ENCODE data around the gene INHBC.

Gene INHBC

DNA sequence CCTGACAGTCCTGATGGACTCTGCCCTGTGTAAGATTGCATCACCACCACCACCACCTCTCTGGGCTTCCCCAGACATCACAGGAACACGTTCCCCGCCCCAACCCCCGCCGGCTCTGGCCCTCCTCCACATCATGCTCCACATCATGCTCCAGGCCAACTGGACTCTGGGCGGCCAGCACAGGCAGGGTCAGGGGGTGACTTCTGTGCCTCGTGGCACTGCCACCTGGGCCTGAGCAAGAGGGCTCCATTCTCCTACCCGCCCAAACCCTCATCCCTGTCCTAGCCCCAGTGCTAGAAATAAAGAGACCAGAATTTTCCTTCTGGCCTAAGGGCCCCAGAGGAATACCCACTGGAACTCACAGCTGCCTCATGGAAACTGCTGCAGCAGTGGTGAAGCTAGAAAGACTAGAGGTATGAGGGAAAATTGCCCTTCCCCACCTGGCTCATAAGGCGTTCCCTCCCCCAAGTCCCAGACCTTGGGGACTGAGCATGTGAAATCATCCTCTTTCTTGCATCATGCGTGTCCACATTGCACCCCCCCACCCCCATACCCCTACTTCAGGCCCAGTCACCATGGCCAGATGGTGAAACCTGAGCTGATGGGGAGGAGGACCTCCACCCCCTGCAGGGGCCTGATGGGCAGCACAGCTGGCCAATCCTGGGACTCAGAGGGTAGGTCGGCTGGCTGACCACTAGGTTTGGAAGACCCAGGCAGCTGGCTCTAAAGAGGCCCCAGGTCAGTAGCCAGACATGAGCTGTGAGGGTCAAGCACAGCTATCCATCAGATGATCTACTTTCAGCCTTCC, 20.2 kb downstream of the INHBC start, which contains the start of gene INHBE:
Gene INHBE, plus strand, starts transcription at position 742 of the 808 bp plus-strand sequence. CDS start 230 bp downstream, outside the sequence.
- peak; percentile 5 for DNase-seq

DNA sequence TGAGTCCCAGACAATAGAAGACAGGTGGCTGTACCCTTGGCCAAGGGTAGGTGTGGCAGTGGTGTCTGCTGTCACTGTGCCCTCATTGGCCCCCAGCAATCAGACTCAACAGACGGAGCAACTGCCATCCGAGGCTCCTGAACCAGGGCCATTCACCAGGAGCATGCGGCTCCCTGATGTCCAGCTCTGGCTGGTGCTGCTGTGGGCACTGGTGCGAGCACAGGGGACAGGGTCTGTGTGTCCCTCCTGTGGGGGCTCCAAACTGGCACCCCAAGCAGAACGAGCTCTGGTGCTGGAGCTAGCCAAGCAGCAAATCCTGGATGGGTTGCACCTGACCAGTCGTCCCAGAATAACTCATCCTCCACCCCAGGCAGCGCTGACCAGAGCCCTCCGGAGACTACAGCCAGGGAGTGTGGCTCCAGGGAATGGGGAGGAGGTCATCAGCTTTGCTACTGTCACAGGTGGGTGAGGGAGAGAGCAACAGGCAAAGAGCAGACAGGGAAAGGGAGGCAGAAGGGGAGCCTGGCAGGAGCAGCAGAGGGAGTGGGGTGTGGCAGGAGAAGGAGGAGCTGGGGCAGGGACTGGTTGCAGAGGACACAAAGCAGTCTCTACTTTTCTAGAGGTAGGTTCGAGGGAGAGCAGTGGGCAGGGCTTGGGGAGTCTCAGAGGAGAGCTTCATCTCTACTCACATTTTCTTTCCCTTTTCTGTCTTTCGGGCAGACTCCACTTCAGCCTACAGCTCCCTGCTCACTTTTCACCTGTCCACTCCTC, 21.0 kb downstream of the INHBC start:
- no peak for DNase-seq

DNA sequence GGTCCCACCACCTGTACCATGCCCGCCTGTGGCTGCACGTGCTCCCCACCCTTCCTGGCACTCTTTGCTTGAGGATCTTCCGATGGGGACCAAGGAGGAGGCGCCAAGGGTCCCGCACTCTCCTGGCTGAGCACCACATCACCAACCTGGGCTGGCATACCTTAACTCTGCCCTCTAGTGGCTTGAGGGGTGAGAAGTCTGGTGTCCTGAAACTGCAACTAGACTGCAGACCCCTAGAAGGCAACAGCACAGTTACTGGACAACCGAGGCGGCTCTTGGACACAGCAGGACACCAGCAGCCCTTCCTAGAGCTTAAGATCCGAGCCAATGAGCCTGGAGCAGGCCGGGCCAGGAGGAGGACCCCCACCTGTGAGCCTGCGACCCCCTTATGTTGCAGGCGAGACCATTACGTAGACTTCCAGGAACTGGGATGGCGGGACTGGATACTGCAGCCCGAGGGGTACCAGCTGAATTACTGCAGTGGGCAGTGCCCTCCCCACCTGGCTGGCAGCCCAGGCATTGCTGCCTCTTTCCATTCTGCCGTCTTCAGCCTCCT, 21.6 kb downstream of the INHBC start:
- DNase-seq: peak; percentile 12

DNA sequence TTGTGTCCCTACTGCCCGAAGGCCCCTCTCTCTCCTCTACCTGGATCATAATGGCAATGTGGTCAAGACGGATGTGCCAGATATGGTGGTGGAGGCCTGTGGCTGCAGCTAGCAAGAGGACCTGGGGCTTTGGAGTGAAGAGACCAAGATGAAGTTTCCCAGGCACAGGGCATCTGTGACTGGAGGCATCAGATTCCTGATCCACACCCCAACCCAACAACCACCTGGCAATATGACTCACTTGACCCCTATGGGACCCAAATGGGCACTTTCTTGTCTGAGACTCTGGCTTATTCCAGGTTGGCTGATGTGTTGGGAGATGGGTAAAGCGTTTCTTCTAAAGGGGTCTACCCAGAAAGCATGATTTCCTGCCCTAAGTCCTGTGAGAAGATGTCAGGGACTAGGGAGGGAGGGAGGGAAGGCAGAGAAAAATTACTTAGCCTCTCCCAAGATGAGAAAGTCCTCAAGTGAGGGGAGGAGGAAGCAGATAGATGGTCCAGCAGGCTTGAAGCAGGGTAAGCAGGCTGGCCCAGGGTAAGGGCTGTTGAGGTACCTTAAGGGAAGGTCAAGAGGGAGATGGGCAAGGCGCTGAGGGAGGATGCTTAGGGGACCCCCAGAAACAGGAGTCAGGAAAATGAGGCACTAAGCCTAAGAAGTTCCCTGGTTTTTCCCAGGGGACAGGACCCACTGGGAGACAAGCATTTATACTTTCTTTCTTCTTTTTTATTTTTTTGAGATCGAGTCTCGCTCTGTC, 22.3 kb downstream of the INHBC start:
- no peak for DNase-seq

DNA sequence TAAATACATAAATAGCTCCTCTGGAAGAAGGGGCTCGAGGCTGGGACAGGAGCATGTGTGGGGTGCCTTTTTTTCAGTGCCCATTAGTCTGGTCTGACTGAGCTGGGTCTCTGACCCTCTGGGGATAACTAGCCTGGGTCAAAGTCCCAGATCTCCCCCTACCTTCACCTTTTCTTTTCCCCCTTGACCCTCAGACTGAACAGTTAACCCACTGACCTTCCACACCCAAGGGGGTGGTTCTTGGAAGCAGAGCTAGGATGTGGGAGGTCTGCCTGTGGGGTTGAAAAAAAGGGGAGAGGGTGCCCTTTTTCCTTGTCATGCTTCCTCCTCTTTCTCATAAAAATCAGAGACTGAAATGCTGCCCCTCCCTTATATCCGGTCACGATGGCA, 24.1 kb downstream of the INHBC start:
- DNase-seq: no peak

DNA sequence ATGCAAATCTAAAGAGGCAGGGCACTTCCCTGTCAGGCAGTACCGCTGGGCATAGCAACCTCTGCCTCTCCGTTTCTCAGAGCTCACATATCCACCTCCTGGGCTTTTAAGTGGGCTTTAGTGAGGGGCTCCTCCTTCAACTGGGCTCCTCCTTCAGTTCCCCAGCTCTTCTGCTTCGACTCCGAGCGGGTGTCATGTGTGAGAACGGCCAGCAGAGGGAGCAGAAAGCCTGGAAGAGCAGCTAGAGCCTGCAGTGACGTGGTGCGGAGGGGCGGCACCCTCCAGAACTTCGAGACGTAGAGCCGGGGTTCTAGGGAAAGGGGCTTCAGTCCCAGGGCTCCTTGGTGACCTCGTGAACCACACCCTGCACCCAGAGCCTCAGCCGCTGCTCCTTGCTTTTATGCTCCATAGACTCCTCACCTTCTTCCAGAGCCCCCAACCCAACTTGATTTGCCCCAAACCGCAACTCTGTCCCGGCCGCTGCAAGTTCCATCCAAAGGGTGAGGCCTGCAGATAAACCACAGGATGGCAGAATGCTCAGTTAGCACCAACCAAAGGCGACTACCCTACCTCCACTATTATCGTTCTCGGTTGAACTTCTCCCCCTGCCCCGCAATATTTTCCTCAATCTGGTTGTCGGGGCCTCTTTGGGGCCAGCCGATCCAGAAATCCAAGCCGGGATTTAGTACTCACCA, 24.6 kb downstream of the INHBC start:
- peak; percentile 91 for DNase-seq

DNA sequence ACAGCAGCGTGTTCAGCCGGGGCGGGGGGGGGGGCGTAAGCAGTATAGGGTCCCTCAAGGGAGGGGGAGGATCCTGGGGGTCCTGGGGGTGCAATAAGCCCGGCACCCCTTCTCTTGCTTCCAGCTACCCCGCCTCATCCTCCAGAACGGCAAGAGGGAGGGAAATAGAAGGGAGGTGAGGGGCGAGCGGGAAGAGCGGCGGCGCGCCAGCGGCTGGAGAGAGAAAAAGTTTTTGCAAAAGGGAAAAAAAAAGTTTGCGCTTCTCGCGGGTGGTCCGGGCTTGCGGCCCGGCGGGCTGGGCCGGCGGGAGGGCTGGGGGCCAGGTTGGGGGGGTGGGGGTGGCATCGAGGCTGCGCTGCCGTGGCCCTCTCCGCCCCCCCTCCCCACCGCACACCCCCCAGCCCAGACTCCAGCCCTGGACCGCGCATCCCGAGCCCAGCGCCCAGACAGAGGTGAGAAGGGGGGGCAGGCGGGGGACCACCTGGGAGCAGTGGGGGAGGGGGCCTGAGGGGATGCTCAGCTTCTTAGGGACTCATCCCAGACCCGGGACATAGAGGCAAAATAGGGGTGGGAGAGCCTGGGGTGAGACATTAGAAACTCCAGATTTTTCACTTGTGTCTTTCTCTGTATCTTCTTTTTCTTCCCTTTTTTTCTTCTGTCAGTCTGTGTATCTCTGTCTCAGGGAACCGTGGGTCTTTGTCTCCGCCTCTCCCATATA, 25.3 kb downstream of the INHBC start, which contains the start of gene GLI1:
Gene GLI1, plus strand, starts transcription at position 36 of the 718 bp plus-strand sequence. CDS start 3,907 bp downstream, outside the sequence.
- no peak for DNase-seq

DNA sequence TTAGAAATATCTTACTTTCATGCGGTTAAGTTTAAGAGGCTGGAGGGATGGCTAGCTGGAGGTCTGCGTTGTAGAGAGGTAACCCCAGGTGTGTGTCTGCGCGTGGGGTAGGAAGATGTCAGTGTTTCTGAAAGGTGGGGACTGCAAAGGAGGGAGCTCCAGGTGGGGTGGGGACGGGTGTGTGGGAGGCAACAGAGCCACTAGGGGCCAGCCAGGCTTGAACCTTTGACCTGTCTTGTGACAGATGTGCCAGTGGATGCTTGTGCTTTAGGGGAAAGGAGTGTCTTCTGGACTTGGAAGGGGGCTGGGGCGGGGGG, 25.8 kb downstream of the INHBC start:
- DNase-seq: no peak

DNA sequence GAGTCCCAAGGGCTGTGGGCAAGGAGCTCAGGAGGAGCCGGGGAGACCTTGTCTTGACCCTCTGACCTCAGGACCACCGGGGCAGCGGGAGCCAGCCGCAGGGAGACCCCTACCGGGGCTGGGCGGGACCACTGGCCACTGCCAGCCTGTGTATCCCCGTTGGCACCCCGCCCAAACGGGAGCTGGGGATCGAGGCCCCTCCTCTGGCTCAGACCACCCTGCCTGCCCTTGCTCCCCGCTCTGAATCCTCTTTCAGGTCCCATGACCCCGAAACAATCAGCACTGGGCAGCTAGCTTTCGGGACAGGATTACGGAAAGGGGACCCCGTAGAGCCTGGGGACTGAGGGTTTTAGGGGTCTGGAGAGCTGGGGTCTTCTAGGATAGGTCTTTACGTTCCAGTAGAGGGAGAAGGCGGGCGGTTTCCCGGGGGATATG, 26.3 kb downstream of the INHBC start:
- DNase-seq: no peak

DNA sequence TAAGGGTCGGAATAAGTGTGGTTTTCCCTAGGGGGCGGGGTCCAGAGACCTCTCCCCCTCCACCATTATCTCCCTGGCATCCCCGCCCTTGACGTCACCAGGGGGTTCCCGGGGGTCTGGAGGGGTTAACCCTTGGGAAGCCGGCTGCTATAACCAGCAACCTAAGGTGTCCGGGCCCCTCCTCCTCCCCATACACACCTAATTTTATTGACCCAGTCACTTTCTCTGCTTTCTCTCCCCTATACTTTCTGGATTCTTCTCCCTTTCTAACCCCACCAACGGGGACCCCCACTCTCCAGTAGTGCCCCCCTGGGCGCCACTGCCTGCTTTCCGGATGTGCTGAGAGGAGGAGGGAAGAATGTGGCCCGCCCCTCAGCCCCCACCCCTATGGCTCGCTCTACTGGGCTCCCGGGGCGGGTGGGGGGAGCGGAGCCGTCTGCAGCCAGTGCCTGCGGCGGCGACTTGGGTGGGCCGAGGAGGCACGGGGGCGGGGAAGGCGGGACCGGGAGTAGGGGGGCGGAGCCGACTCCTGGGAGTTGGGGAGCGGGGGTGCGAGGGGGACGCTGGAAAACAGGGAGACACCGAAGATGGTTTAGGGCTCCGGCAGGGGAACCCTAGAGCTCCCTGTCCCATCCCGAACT, 26.8 kb downstream of the INHBC start:
- DNase-seq: peak; percentile 30

DNA sequence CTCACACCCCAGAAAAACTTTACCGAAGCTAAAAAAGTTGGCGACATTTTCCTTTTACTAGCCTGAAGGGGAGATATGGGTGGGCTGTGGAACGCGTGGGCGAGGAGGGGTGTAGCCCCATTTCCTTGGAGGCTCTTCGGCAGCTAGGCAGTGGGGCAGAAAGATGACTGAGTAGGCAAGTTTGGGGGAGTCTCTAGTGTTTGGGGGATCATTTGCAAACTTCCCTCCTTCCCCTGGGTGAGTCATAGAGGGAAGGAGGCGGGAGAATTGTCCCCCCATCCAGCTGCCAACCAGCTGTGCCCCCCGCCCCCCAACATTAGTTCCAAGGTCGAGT, 27.3 kb downstream of the INHBC start:
- no peak for DNase-seq

DNA sequence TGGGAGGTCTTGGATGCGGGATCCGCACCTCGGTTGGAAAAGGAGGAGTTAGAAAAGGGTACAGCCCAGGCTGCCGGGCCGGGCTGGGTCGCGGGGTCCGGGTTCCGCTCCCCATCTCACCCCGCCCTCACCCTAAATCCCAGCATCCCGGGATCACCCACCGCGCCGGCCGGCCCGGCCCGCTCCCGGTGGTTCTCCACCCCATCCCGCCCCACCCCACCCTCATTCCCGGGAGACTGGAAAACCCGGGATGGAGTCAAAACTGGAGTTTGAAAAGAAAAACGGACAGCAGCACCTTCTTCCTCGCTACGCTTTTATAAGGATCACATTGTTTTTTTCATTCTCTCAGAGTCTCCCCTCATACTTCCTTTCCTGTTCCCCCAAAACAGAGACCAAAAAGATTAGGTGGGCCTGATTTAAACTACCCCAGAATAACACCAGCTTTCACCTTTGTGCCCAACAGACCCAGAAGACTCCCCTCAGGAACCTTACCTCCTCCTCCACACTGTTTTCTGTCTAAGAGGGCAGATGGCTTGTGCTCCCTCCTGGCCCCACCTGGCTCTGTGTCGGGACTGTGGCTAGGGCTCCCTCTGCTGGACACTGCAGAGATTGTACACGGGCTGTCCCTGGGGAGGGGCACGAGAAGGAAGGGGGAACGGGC, 27.8 kb downstream of the INHBC start:
- peak; percentile 86 for DNase-seq

DNA sequence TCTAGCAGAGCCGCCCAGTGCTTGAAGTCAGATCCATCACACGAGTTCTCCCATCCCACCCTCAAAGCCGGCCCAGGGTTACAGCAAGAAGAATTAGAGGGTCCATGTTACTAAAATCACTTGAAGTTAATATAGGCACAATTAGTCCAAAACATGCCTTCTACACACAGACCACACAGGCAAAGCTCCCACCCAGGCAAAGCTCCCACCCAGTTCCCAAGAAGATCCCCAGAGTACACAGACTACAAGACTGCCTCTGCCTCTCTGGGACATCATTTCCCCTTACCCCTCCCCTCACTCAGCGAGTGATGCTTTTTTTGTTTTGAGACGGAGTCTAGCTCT, 28.3 kb downstream of the INHBC start:
- DNase-seq: no peak

DNA sequence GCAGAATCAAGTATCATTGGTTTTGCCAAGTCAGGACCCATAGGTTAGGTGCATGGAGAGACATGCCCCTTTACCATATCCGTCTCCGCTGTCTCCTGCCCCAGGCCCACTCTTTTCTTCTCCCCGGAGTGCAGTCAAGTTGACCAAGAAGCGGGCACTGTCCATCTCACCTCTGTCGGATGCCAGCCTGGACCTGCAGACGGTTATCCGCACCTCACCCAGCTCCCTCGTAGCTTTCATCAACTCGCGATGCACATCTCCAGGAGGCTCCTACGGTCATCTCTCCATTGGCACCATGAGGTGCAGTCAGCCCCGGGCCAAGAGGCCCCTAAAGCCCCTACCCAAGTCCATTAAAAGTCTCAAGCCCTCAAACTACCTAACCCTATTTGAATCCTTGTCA, 30.0 kb downstream of the INHBC start:
- DNase-seq: no peak

DNA sequence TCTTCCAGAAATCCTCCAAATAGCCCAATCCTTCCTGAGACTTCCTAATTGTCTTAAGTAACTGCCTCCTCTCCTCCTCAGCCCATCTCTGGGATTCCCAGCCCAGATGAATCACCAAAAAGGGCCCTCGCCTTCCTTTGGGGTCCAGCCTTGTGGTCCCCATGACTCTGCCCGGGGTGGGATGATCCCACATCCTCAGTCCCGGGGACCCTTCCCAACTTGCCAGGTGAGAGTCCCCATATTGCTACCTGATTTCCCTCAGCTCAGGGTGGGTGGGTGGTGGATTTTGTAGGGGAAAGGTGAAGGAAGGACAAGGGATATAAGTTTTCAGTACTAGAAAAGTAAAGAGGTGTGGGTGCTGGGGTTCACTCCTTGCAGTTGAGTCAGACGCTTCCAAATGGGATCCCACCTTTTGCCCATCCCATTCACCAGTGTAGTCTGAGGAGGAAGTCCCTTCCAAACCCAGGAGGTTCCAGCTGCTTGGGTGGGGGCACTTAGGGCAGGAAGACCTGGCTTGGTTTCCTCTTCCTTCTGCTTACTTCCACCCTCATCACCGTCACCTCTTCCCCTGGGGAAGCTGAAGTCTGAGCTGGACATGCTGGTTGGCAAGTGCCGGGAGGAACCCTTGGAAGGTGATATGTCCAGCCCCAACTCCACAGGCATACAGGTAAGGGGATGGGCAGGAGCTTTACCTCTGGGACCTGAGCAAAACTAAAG, 30.6 kb downstream of the INHBC start:
- no peak for DNase-seq

DNA sequence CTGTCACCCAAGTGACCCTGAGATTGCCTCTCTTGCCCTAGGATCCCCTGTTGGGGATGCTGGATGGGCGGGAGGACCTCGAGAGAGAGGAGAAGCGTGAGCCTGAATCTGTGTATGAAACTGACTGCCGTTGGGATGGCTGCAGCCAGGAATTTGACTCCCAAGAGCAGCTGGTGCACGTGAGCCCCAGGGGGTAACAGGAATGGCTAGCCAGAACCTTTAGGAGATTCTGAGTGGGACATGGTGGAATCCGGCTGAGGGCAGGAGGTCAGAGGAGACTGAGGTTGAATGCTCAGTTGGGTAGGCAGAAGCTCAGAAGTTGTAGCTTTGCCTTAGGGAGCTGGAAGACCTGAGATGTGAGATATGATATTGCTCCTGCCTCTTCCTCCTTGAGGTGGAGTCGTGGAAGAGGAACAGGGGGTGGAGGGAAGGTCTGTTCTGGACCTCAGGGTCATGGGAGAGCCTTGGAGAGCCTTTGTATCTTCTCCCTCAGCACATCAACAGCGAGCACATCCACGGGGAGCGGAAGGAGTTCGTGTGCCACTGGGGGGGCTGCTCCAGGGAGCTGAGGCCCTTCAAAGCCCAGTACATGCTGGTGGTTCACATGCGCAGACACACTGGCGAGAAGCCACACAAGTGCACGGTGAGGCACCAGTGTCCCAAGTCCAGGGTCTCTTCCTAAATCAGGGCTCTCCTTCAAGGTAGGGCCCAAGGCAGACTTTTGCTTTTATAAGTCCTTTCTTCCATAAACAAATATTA, 31.3 kb downstream of the INHBC start:
- DNase-seq: no peak

DNA sequence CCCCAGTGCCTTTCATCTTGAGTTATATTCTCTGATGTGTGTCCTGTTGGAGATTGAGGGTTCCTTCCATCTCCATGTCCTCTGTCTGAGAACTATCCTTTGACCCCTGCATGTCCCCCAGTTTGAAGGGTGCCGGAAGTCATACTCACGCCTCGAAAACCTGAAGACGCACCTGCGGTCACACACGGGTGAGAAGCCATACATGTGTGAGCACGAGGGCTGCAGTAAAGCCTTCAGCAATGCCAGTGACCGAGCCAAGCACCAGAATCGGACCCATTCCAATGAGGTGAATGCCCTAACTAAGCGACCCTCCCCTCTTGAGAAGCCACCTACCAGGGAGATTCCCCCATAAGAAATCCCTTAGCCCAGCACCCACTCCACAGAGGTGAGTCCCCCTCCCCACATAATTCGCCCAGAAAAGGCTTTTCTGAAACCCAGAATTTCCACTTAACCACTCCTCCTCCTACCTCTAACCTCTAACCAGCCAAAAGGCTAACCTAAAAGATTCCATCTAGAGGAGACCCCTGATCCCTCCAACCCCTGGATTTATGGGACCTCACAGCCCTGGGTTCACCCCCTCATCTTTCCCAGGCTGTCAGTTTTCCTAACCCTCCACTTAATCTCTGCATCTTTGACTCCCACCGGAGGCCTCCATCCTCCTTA, 32.8 kb downstream of the INHBC start:
- DNase-seq: no peak

DNA sequence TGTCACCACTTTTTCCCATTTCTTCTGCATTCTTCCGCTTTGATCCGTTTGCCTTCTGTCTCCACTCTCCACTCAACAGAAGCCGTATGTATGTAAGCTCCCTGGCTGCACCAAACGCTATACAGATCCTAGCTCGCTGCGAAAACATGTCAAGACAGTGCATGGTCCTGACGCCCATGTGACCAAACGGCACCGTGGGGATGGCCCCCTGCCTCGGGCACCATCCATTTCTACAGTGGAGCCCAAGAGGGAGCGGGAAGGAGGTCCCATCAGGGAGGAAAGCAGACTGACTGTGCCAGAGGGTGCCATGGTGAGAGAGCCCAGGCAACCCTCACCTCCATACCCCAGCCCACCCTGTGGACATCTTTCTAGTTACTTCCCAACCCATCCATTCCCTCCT, 33.3 kb downstream of the INHBC start:
- DNase-seq: no peak
